OCI-LY1 (cell line): ENCODE measurements around the gene FILIP1L.

ENCODE experiments used
- H2AFZ ChIP-seq: fragments of 200-600 bp; sonication (generic), shearing (Covaris generic); 2 replicates; pipeline ENCODE4 v1.6.0; 2014; ENCODE audit warnings: antibody characterized with exemption, mild to moderate bottlenecking, low read length
- H3F3A ChIP-seq: fragments of 200-600 bp; sonication (generic), shearing (Covaris generic); 2 replicates; pipeline ENCODE4 v1.6.0; 2014; ENCODE audit warnings: mild to moderate bottlenecking, antibody characterized with exemption, low read length, moderate library complexity; ENCODE audit not compliant: insufficient read depth
- H3K27ac ChIP-seq: fragments of 200-600 bp; sonication (generic); 2 replicates; pipeline ENCODE4 v1.5.1; 2014; ENCODE audit warnings: low read length, mixed run types, mild to moderate bottlenecking, low read depth; ENCODE audit not compliant: poor library complexity, severe bottlenecking
- H3K27me3 ChIP-seq: fragments of 200-600 bp; sonication (generic); 2 replicates; pipeline ENCODE4 v1.6.0; 2014; ENCODE audit warnings: antibody characterized with exemption, mild to moderate bottlenecking, low read length, moderate library complexity; ENCODE audit not compliant: insufficient read depth
- H3K36me3 ChIP-seq: fragments of 200-600 bp; sonication (generic); 2 replicates; pipeline ENCODE4 v1.6.1; 2014; ENCODE audit warnings: mild to moderate bottlenecking, antibody characterized with exemption, low read length, moderate library complexity, mixed read lengths; ENCODE audit not compliant: insufficient read depth
- H3K4me1 ChIP-seq: fragments of 200-600 bp; sonication (generic); 2 replicates; pipeline ENCODE4 v1.5.1; 2014; ENCODE audit warnings: mild to moderate bottlenecking, low read length, moderate library complexity; ENCODE audit not compliant: insufficient read depth, severe bottlenecking
- H3K4me2 ChIP-seq: fragments of 200-600 bp; sonication (generic), shearing (Covaris generic); 2 replicates; pipeline ENCODE4 v1.6.1; 2014; ENCODE audit warnings: low read length
- H3K4me3 ChIP-seq: fragments of 200-600 bp; sonication (generic); 2 replicates; pipeline ENCODE4 v1.5.1; 2014; ENCODE audit warnings: low read length, low read depth, mild to moderate bottlenecking, mixed read lengths; ENCODE audit not compliant: poor library complexity, severe bottlenecking
- H3K79me2 ChIP-seq: fragments of 200-600 bp; shearing (Covaris generic); 2 replicates; pipeline ENCODE4 v1.6.1; 2016; ENCODE audit warnings: mixed run types, low read length, mixed read lengths; ENCODE audit not compliant: insufficient read depth
- H3K9ac ChIP-seq: fragments of 200-600 bp; sonication (generic), shearing (Covaris generic); 2 replicates; pipeline ENCODE4 v1.6.1; 2014; ENCODE audit warnings: mild to moderate bottlenecking, low read length, mixed read lengths
- H3K9me2 ChIP-seq: fragments of 200-600 bp; sonication (generic), shearing (Covaris generic); 2 replicates; pipeline ENCODE4 v1.6.1; 2014; ENCODE audit warnings: low read depth, mild to moderate bottlenecking, low read length, mixed read lengths
- H3K9me3 ChIP-seq: fragments of 200-600 bp; shearing (Covaris generic); 2 replicates; pipeline ENCODE4 v1.6.1; 2014; ENCODE audit warnings: low read length, mixed read lengths
- H4K20me1 ChIP-seq: fragments of 200-600 bp; sonication (generic), shearing (Covaris generic); 2 replicates; pipeline ENCODE4 v1.6.0; 2016; ENCODE audit warnings: mild to moderate bottlenecking, low read length; ENCODE audit not compliant: insufficient read depth
- EZH2 ChIP-seq: fragments of 200-600 bp; sonication (generic), shearing (Covaris generic); IDR thresholded peaks from 2 replicates; pipeline ENCODE4 v1.8.0; 2017; ENCODE audit warnings: borderline replicate concordance, mixed run types, mild to moderate bottlenecking, antibody characterized with exemption, low read length, moderate library complexity, mixed read lengths
- TF ChIP-seq, protein P1 (sequence below): fragments of 200-600 bp; sonication (generic), shearing (Covaris generic); IDR thresholded peaks from 2 replicates; pipeline ENCODE4 v1.5.1; 2017; ENCODE audit warnings: mild to moderate bottlenecking, antibody characterized with exemption, low read length, moderate library complexity, mixed read lengths

The FILIP1L gene

DNA sequence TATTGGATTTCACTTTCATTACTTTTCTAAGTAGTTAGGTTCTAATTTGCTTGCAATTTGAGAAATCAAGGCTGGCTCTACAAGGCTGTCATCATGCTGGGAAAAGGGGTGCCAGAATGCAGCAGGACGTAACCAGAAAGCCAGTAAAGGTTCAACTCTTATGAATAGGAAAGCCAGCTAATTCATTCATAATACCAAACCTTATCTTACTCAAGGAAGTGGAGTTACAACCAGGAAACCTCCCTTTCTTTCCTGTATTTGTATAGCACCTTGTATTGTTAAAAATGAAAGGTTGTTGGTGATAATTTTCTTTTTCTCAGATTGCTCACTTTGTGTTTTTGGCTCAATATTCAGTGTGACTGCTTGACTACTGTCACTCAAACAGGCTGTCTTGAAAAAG is 109.4 kb downstream of the FILIP1L start:
- Histone ChIP-seq H2AFZ (no peak overlapping the region), H3K27me3 (no peaks in the 10 kb centered on the region), H4K20me1 (no peaks in the 10 kb centered on the region), H3K27ac (no peak overlapping the region), H3K9ac (no peak overlapping the region), H3K36me3 (no peaks in the 10 kb centered on the region), H3K4me3 (no peak overlapping the region), H3K4me1 (peaks cover 10% of the 10 kb centered on the region), H3K4me2 (no peak overlapping the region), H3K79me2 (no peaks in the 10 kb centered on the region), H3K9me2 (no peaks in the 10 kb centered on the region), H3K9me3 (no peaks in the 10 kb centered on the region), H3F3A (no peaks in the 10 kb centered on the region)
- TF ChIP-seq EZH2 = no peak
- TF ChIP-seq, protein P1, sequence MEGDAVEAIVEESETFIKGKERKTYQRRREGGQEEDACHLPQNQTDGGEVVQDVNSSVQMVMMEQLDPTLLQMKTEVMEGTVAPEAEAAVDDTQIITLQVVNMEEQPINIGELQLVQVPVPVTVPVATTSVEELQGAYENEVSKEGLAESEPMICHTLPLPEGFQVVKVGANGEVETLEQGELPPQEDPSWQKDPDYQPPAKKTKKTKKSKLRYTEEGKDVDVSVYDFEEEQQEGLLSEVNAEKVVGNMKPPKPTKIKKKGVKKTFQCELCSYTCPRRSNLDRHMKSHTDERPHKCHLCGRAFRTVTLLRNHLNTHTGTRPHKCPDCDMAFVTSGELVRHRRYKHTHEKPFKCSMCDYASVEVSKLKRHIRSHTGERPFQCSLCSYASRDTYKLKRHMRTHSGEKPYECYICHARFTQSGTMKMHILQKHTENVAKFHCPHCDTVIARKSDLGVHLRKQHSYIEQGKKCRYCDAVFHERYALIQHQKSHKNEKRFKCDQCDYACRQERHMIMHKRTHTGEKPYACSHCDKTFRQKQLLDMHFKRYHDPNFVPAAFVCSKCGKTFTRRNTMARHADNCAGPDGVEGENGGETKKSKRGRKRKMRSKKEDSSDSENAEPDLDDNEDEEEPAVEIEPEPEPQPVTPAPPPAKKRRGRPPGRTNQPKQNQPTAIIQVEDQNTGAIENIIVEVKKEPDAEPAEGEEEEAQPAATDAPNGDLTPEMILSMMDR = no peak

DNA sequence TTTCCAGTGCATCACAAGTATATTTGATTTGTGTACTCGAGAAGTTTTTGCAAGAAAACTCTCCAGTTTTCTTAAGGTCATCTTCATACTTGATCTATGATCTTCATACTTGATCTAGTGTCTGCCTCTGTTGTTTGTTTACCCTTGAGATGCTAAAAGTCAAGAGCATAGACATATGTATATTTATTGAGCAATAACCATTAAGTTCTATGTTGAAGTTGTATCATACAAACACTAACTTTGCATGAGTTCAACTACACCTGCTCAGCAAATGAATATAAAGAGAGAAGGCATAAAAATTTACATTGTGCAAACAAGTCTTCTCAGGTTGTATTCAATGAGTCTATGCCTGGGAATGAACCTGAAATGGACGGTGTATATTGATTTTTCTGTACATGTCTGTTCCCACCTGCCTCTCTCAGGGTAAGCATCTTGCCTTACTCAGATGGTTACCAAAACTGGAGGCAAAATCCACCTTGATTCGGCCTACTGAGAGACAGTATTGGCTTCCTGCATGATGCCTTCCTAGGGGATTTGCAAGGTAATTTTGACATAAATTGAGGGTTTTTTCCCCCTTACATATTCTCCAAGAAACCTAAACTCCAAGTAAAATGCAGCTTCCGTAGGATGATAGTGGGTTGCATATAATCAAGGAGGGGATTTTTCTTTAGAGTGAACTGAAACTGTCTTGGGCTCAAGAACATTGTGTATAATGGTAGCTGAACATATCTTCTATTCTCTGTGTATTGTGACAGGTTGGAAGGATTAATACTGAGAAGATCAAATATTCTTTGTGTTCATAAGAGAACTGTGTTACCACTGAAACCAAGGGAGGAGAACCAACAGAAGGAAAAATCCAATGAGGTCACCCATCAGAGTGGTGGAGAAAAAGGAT is 110.4 kb downstream of the FILIP1L start:
- H3K4me2 ChIP-seq = no peak overlapping the region
- H3K4me3 ChIP-seq = no peak overlapping the region
- H3F3A ChIP-seq = no peaks in the 10 kb centered on the region
- no peaks in the 10 kb centered on the region for H3K4me1 ChIP-seq
- H3K9me2 ChIP-seq = no peaks in the 10 kb centered on the region
- no peaks in the 10 kb centered on the region for H3K27me3 ChIP-seq
- H2AFZ ChIP-seq = no peak overlapping the region
- no peaks in the 10 kb centered on the region for H3K9me3 ChIP-seq
- H3K36me3 ChIP-seq = no peaks in the 10 kb centered on the region
- H3K9ac ChIP-seq = no peak overlapping the region
- TF ChIP-seq EZH2 = no peak
- H3K79me2 ChIP-seq = no peaks in the 10 kb centered on the region
- no peak overlapping the region for H3K27ac ChIP-seq
- H4K20me1 ChIP-seq = no peaks in the 10 kb centered on the region

DNA sequence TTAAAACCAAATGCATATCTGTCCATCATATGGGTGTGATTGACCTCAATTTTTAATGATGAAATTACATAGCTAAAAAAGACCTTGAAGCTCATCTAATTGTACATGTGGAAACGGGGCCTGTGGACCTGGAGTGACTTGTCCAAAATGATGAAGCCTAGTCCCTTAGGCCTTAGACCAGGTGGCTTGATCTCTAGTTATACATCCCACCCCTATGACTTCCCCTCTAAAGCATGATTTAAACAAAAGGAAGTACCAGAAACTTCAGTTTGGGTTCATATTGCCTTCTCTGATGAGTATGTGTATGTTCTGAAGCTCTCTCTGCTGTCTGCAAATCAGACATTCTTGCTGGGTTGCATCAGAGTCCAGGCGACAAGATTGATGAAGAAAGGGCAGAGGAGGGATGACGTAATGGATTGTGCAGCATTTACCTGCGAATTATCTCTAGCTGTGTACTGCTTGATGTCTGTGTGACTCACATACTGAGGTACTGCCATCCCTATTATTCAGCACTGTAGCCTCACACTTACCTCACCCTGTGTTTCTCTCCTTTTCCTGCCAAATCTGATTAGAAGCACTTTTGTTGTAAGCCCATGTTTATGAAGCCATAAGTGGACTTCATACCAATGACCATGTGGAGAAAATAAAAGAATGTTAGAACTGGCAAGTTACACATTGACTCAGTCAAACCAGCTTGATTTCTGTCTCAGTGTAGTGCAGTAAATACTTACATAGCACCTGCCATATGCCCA is 111.5 kb downstream of the FILIP1L start:
- H3K9me2 ChIP-seq = no peaks in the 10 kb centered on the region
- H3K4me3 ChIP-seq = no peak overlapping the region
- H3K9me3 ChIP-seq = no peaks in the 10 kb centered on the region
- H3K27me3 ChIP-seq = no peaks in the 10 kb centered on the region
- H3K9ac ChIP-seq = no peak overlapping the region
- no peak overlapping the region for H3K27ac ChIP-seq
- no peaks in the 10 kb centered on the region for H3K36me3 ChIP-seq
- H4K20me1 ChIP-seq = no peaks in the 10 kb centered on the region
- no peak for TF ChIP-seq EZH2
- TF ChIP-seq, protein P1 = no peak
- H3K79me2 ChIP-seq = no peaks in the 10 kb centered on the region
- H3K4me1 ChIP-seq = no peaks in the 10 kb centered on the region
- no peak overlapping the region for H2AFZ ChIP-seq
- H3F3A ChIP-seq = no peaks in the 10 kb centered on the region
- H3K4me2 ChIP-seq = no peak overlapping the region
